ENCODE data around the gene VASP.

DNA sequence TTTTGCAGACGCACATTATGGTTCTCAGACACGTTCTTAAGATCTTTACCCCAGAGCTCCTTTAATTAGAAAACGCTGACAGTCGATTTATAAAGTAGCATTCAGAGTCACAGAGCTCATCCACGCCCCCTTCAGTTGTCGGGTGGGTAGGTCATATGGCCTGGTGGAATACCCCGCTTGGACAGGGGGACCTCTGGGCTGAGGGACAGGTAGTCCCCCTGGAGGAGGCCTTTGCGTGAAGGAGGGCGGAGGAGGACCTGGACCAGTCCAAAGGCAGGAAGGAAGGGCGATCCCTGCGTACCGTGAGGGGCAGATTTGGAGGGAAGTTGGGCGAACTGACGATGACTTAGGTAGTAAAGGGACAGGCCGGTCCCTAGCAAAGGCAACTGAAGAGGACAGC lies 20.5 kb downstream of the VASP start:
- TF ChIP-seq, protein P1, sequence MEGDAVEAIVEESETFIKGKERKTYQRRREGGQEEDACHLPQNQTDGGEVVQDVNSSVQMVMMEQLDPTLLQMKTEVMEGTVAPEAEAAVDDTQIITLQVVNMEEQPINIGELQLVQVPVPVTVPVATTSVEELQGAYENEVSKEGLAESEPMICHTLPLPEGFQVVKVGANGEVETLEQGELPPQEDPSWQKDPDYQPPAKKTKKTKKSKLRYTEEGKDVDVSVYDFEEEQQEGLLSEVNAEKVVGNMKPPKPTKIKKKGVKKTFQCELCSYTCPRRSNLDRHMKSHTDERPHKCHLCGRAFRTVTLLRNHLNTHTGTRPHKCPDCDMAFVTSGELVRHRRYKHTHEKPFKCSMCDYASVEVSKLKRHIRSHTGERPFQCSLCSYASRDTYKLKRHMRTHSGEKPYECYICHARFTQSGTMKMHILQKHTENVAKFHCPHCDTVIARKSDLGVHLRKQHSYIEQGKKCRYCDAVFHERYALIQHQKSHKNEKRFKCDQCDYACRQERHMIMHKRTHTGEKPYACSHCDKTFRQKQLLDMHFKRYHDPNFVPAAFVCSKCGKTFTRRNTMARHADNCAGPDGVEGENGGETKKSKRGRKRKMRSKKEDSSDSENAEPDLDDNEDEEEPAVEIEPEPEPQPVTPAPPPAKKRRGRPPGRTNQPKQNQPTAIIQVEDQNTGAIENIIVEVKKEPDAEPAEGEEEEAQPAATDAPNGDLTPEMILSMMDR (IDR thresholded peaks at IDR 0.05 in 2 of 3, conservative IDR thresholded peaks at IDR 0.05 in 1 of 3; ENCODE audit: borderline replicate concordance in 1 of 3, insufficient read depth in 1 of 3, low read depth in 2 of 3, low read length in 2 of 3): no peak; a peak in 1 of 6 replicates
- no peak for TF ChIP-seq POLR2A (IDR thresholded peaks at IDR 0.05; ENCODE audit: borderline replicate concordance, extremely low read depth, insufficient read depth, insufficient read length)
- no peak for TF ChIP-seq SIN3A (IDR thresholded peaks at IDR 0.05; ENCODE audit: low read depth)
